Sigmoid colon (tissue), 7 donors: ENCODE data around the gene NLRP1. TPM values are rescaled to one million over a fixed set of nuclear protein-coding genes. Genes with fewer than 3 reads are reported as not detected.

Experiments
- DNase-seq: peaks from one replicate; pipeline ENCODE4 v3.0.0-alpha.2; 2019
- H3K27ac ChIP-seq, 4 donors: fragments of 200-600 bp; sonication (generic); one replicate each; pipeline ENCODE4 v1.5.1; 2016 to 2019; ENCODE audit warnings: mild to moderate bottlenecking in 1 of 4
- H3K27me3 ChIP-seq, 3 donors: fragments of 200-600 bp; sonication (generic); one replicate each; pipeline ENCODE4 v1.5.1; 2019; ENCODE audit warnings: mild to moderate bottlenecking in 1 of 3
- H3K36me3 ChIP-seq, 4 donors: fragments of 200-600 bp; sonication (generic); one replicate each; pipeline ENCODE4 v1.5.1; 2016 to 2019
- H3K4me1 ChIP-seq, 4 donors: fragments of 200-600 bp; sonication (generic); one replicate each; pipeline ENCODE4 v1.5.1; 2017 to 2019
- H3K4me3 ChIP-seq, 4 donors: fragments of 200-600 bp; sonication (generic); one replicate each; pipeline ENCODE4 v1.5.1; 2017 to 2019; ENCODE audit warnings: mild to moderate bottlenecking in 2 of 4, moderate library complexity in 1 of 4
- H3K9me3 ChIP-seq, 4 donors: fragments of 200-600 bp in 3 of 4; sonication (generic) in 3 of 4; one replicate each; pipeline versions ENCODE4 v1.5.1 to v1.6.1; 2013 to 2019
- CTCF ChIP-seq, 4 experiments: fragments of 450-650 bp in 3 of 4; fragments of 200-600 bp in 1 of 4; IDR thresholded peaks; one replicate each; pipeline ENCODE4 v1.5.1; 2016 to 2019; ENCODE audit warnings: antibody characterized with exemption in 4 of 4, mild to moderate bottlenecking in 3 of 4, moderate library complexity in 2 of 4
- EP300 ChIP-seq, 4 donors: sonication (generic); formaldehyde crosslinking; IDR thresholded peaks; one replicate each; pipeline ENCODE4 v1.6.1; 2017; ENCODE audit warnings: antibody characterized with exemption in 4 of 4
- POLR2A ChIP-seq, 2 donors: fragments of 450-650 bp; IDR thresholded peaks; one replicate each; pipeline ENCODE4 v1.6.1; 2016; ENCODE audit warnings: antibody characterized with exemption in 2 of 2, mild to moderate bottlenecking in 2 of 2, moderate library complexity in 2 of 2
- POLR2AphosphoS5 ChIP-seq, 4 donors: sonication (generic); formaldehyde crosslinking; IDR thresholded peaks; one replicate each; pipeline ENCODE4 v1.6.1; 2017; ENCODE audit warnings: antibody characterized with exemption in 4 of 4
- WGBS, 2 donors: extraction: QIAGEN DNeasy Blood & Tissue Kit; methylation state at CpG; one replicate each; pipeline ENCODE4 v1.1.7; 2013; 5-methylcytosine and 5-hydroxymethylcytosine counted together
- intact Hi-C: fragments of 100-400 bp; cut with DNase I; formaldehyde crosslinking; loops from one replicate; pipeline ENCODE4 v1.15.1; 2023
- polyA plus RNA-seq, 3 donors: library from polyadenylated mRNA; stranded (reverse); fragments of 200-250 nt; gene quantifications; one replicate each; pipeline ENCODE4 v1.2.3, GENCODE V29; 2013
- total RNA-seq, 4 donors: library from RNA; depleted of rRNA; stranded (reverse); fragments of >200 nt; gene quantifications; one replicate each; pipeline ENCODE4 v1.1.0, GENCODE V29; 2016
- donor health status: healthy with polysubstance abuse.
- donor health status: Bipolar disorder and iron deficiency.
- donor health status: healthy.

The NLRP1 gene
- total and polyA plus RNA-seq, 7 donors, result 1.8 to 70.3 (median 25.0) TPM

- Histone ChIP-seq H3K4me3 (no peak overlapping the region), H3K4me1 (no peaks in the 10 kb centered on the region), H3K9me3 (no peaks in the 10 kb centered on the region), H3K27ac (no peak overlapping the region), H3K27me3 (no peaks in the 10 kb centered on the region), H3K36me3 (peaks cover 0 to 28% (median 3%) of the 10 kb centered on the region in 4 donors)
- TF ChIP-seq CTCF (IDR thresholded peaks at IDR 0.05) (no peak), POLR2A (IDR thresholded peaks at IDR 0.05) (no peak), EP300 (IDR thresholded peaks at IDR 0.05) (no peak), POLR2AphosphoS5 (IDR thresholded peaks at IDR 0.05) (no peak)
- WGBS, 2 donors, result 53 to 76% methylated on average over 3 of the region's 3 CpGs
- intact Hi-C loops, result no loop called here
- no peak for DNase-seq
These were observed 29.1 kb downstream of the NLRP1 start for GRCh38 chr17:5555254-5555653.

GRCh38 chr17:5553479-5553878 lies 30.8 kb downstream of the NLRP1 start:
- WGBS, 2 donors, result 54 to 76% methylated on average over 3 of the region's 3 CpGs
- DNase-seq, result no peak
- H3K36me3 ChIP-seq, result peaks cover 0 to 26% (median 0%) of the 10 kb centered on the region in 4 donors
- H3K4me1 ChIP-seq, result no peaks in the 10 kb centered on the region
- H3K9me3 ChIP-seq, result no peaks in the 10 kb centered on the region
- H3K27ac ChIP-seq, result no peak overlapping the region
- TF ChIP-seq POLR2AphosphoS5 (IDR thresholded peaks at IDR 0.05), result no peak
- TF ChIP-seq POLR2A (IDR thresholded peaks at IDR 0.05), result no peak
- no peak for TF ChIP-seq CTCF (IDR thresholded peaks at IDR 0.05)
- TF ChIP-seq EP300 (IDR thresholded peaks at IDR 0.05), result no peak
- no peak overlapping the region for H3K4me3 ChIP-seq
- no peaks in the 10 kb centered on the region for H3K27me3 ChIP-seq
- intact Hi-C loops, result no loop called here

GRCh38 chr17:5552841-5553240 lies 31.5 kb downstream of the NLRP1 start:
- DNase-seq, result no peak
- Histone ChIP-seq H3K4me3 (no peak overlapping the region), H3K27me3 (no peaks in the 10 kb centered on the region), H3K9me3 (no peaks in the 10 kb centered on the region), H3K4me1 (no peaks in the 10 kb centered on the region), H3K36me3 (peaks cover 0 to 19% (median 0%) of the 10 kb centered on the region in 4 donors), H3K27ac (no peak overlapping the region)
- no peak for TF ChIP-seq CTCF (IDR thresholded peaks at IDR 0.05)
- no peak for TF ChIP-seq EP300 (IDR thresholded peaks at IDR 0.05)
- TF ChIP-seq POLR2AphosphoS5 (IDR thresholded peaks at IDR 0.05), result no peak
- TF ChIP-seq POLR2A (IDR thresholded peaks at IDR 0.05), result no peak
- intact Hi-C loops, result no loop called here

- intact Hi-C loops, result no loop called here
- no peak for TF ChIP-seq EP300 (IDR thresholded peaks at IDR 0.05)
- no peak for TF ChIP-seq POLR2A (IDR thresholded peaks at IDR 0.05)
- no peak for TF ChIP-seq POLR2AphosphoS5 (IDR thresholded peaks at IDR 0.05)
- no peak for TF ChIP-seq CTCF (IDR thresholded peaks at IDR 0.05)
- H3K4me1 ChIP-seq, result peaks cover 0 to 10% (median 8%) of the 10 kb centered on the region in 4 donors
- no peaks in the 10 kb centered on the region for H3K27me3 ChIP-seq
- no peaks in the 10 kb centered on the region for H3K9me3 ChIP-seq
- H3K36me3 ChIP-seq, result peaks cover 0 to 33% (median 2%) of the 10 kb centered on the region in 4 donors
- 65 to 81% methylated on average over 9 of the region's 9 CpGs for WGBS, 2 donors
- H3K27ac ChIP-seq, result no peak overlapping the region
- no peak for DNase-seq
- H3K4me3 ChIP-seq, result no peak overlapping the region
These were observed 39.0 kb downstream of the NLRP1 start for GRCh38 chr17:5545051-5545987.
